SK-N-DZ (cell line): ENCODE measurements around the gene NUDT16L1.

Experiments used
- DNase-seq: peaks from one replicate; pipeline ENCODE4 v3.0.0-alpha.2; 2015; ENCODE audit warnings: low spot score

NUDT16L1 gene

GRCh38 chr16:4663777-4664465, 29.4 kb upstream of the NUDT16L1 start:
- DNase-seq = no peak

GRCh38 chr16:4664538-4665418, 28.6 kb upstream of the NUDT16L1 start:
- DNase-seq = no peak

- no peak for DNase-seq
These were observed 26.7 kb upstream of the NUDT16L1 start for GRCh38 chr16:4666537-4667202.

- DNase-seq = no peak
These were observed 26.0 kb upstream of the NUDT16L1 start for GRCh38 chr16:4667203-4667963.

- no peak for DNase-seq
These were observed 24.9 kb upstream of the NUDT16L1 start for GRCh38 chr16:4668313-4668960.

GRCh38 chr16:4673387-4674046, 19.8 kb upstream of the NUDT16L1 start:
- DNase-seq = no peak

- no peak for DNase-seq
These were observed 18.3 kb upstream of the NUDT16L1 start for GRCh38 chr16:4674926-4675530.

GRCh38 chr16:4675864-4676786, 17.2 kb upstream of the NUDT16L1 start:
- DNase-seq = no peak

- no peak for DNase-seq
These were observed 16.5 kb upstream of the NUDT16L1 start for GRCh38 chr16:4676831-4677230.

GRCh38 chr16:4677390-4677789, 16.0 kb upstream of the NUDT16L1 start:
- DNase-seq = no peak

- DNase-seq = no peak
These were observed 15.4 kb upstream of the NUDT16L1 start for GRCh38 chr16:4677994-4678393.

GRCh38 chr16:4678596-4678995, 14.8 kb upstream of the NUDT16L1 start:
- DNase-seq = no peak

GRCh38 chr16:4679156-4679849, 14.1 kb upstream of the NUDT16L1 start:
- no peak for DNase-seq

GRCh38 chr16:4679850-4680636, 13.3 kb upstream of the NUDT16L1 start:
- no peak for DNase-seq

GRCh38 chr16:4680673-4681470, 12.5 kb upstream of the NUDT16L1 start:
- DNase-seq = no peak

GRCh38 chr16:4681471-4682083, 11.8 kb upstream of the NUDT16L1 start:
- DNase-seq = no peak
